Measurements from ENCODE around the gene LBR.

Gene LBR

DNA sequence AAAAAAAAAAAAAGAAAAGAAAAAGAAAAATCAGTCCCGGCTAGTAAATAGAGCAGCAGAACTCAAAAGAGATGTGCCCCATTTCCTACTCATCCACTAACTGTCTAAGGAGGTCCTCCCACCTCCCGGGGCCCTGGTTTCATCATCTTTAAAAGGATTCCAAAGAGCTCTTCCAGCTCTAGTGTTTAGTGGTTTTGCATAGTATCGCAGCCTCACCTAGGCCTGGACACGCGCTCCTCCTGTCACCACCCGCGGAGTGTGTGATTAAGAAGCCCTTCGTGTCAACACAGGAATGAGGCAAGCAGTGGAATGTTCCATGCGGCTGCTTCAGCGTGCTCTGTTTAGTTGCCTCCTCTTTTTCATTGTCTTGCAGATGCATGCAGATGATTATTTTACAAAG is 49.0 kb downstream of the LBR start:
- no peak for DNase-seq (ENCODE audit: low spot score)

DNA sequence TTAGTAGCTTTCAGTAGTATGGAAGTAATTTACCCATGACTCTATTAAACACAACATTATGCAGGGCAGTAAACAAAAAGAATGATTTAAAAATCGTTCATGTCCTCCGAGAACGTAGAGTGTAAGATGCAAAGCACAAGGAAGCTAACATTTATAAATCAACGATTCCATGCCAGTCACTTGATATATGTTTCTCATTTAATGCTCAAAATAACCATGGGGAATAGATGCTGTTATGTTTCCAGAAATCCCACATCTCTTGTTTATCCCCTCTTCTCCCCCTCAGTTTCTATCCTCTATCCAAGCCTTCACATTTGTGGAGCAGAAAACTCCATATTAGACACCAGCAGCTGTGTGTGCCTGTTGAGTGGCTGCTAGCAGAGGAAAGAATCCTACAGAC is 52.8 kb downstream of the LBR start:
- DNase-seq (ENCODE audit: low spot score): no peak

DNA sequence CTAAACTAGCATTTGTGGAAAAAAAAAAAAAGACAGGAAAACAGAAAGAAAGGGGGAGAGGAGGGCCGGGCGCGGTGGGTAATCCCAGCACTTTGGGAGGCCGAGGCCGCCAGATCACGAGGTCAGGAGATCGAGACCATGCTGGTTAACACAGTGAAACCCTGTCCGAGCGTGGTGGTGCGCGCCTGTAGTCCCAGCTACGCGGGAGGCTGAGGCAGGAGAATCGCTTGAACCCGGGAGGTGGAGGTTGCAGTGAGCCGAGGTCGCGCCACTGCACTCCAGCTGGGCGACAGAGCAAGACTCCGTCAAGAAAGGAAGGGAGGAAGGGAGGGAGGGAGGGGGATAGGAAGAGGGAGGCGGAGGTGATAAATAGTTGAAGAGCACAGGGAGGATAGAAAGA is 54.7 kb downstream of the LBR start:
- no peak for DNase-seq (ENCODE audit: low spot score)

DNA sequence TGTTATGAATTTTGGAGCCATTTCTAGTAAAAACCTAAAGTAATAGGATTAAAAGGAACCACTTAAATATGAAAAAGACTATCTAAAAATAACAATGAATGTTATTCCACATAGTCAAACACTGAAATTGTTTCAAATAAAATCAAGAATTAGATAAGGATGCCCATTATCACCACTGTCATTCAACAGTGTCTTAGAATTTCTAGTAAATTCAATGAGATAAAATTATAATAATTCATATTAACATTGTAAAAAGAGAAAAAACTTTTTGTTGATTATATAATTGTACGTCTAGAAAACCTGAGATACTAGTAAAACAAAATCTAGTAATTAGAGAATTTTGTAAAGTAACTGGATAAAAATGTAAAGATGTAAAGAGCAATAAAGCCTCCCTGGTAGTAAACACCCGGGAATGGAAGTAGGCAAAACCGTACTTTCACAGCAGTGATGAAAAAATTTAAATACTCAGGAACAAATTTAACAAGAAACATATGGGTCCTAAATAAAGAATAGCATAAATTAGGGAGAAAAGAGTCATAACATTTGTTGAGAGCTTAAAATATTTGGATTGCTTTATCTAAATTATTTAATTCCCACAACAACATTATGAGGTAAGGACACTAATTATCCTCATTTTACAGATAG is 56.4 kb downstream of the LBR start:
- no peak for DNase-seq (ENCODE audit: low spot score)

DNA sequence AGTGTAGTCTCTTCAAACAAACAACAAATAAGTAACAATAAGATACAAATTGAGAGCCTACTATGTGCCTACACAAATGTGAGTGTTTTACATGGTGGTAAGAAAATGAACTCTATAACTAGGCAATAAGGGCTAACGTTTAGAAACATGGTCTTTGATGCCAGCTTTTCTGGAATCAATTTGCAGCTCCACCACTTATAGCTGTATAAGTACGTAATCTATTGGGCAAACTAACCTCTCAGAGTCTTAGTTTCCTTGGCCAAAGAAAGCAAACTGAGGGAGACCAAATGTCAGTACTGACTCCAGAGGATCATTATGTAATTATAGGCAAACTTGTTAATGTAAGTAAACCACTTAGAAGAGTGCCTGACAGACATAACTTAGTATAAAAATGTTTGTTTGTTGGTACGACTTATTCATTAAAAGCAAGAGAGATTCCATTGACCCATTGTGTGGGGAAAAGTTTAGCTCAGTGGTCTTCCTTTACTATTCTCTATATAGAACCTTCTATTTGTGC is 59.7 kb downstream of the LBR start:
- no peak for DNase-seq (ENCODE audit: low spot score)

DNA sequence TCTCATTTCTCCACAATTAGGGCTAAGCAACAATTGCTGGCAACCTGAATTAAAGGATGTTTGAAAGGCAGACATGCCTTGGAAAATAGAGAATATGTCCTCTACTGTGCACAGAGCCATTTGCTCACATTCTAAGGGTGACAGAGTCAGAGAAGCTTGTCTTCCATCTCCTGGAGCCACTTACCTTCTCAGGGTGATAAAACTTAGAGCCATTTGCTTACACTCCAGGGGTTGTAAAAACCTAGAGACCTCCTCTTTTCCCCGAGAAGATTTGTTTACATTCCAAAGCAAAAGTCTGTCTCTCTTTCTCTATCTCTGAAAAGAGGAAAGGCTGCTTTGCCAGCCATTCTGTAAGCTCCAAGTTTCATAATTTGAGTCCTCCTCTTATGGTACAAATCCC is 61.3 kb downstream of the LBR start:
- no peak for DNase-seq (ENCODE audit: low spot score)

DNA sequence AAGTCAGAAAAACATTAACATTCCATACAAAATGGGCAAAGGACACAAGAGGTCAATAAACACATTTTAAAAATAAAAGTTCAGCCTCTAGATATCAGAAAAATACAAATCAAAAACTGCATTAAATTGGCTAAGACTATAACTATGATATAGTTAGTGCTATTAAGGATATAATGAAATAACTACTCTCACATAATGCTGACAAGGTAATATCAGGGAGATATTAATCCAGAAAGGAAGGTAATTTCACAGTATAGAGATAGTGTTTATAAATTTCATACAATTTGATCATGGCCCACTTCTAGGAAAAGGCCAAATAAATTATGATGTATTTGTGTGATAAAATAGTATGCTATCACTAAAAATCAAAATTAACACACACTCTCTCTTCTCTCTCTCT is 61.8 kb downstream of the LBR start:
- DNase-seq (ENCODE audit: low spot score): no peak

DNA sequence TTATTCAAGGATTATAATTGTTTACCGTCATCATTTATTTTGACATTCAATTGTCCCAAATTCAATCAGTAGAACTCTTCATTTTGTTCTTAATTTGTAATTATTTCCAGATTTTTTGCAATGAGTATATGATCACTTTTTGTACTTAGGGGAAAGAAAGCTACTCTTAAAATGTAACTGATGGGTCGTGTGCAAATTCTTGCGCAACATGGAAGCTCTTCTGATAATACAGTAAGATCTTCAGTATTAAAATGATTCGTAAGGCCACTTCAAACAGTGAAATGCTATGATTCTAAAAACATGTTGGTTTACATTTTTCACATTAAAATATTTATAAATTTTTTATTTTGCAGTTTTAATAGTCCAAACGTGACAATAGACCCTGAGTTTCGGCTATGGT is 63.4 kb downstream of the LBR start:
- no peak for DNase-seq (ENCODE audit: low spot score)

DNA sequence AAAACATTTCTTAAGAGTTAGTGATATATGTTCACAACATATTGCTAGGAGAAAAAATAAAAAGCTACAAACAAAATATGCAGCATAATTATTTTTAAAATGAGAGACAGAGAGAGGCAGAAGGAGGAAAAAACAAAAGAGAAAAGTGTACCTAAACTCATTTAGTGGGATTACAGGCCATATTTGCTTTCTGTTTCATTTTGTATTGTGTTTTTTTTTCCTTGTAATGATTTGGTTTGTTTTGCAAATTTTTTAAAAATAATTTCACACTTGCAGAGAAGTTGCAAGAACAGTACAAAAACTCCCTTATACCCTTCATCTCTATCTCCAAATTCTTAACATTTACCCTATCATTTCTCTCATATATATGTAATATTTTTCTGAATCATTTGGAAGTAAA is 65.0 kb downstream of the LBR start:
- DNase-seq (ENCODE audit: low spot score): no peak

DNA sequence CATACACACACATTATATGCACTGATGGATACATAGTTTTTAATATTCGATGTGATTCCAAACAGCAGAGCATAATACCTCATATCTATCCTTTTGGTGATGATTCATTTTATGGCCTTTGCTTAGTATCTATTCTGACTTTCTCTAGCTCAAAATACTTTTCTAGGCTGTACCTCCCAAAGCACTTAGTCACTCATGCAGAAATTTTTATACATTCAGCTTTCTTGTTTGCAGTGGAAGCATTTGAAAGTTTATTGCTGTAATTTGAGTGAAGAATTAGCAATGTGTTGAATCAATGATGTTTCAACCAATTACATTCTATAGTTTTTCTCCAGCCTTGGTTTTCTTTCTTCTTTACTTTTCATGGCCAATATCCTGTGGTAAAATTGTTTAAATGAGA is 66.7 kb downstream of the LBR start:
- no peak for DNase-seq (ENCODE audit: low spot score)

DNA sequence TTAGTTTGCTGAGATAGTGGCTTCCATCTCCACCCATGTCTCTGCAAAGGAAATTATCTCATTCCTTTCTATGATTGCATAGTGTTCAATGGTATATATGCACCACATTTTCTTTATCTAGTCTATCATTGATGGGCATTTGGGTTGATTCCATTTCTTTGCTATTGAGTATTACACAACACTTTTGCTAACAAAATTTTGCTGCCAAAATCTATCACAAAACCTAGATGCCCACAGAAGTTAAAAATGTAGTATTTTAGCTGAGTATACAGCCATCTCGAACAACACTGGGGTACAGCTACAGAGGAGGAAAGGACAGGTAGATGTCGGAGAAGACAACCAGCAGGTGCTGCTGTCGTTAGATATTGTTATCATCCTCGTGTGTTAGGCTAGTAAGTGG is 67.7 kb downstream of the LBR start:
- no peak for DNase-seq (ENCODE audit: low spot score)

DNA sequence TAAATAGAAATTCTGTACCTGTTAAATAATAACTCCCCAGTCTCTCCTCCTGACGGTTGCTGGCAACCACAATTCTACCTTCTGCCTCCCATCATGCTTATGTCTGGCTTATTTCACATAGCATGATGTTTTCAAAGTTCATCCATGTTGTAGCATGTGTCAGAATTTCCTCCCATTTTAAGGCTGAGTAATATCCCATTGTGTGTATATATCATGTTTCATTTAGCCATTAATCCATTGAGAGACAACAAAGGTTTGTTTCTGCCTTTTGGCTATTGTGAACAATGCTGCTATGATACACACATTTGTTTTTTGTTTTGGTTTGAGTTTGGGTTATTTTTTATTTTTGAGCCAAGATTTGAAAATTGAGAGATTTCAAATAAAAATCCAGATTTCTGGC is 72.0 kb downstream of the LBR start:
- DNase-seq (ENCODE audit: low spot score): no peak

DNA sequence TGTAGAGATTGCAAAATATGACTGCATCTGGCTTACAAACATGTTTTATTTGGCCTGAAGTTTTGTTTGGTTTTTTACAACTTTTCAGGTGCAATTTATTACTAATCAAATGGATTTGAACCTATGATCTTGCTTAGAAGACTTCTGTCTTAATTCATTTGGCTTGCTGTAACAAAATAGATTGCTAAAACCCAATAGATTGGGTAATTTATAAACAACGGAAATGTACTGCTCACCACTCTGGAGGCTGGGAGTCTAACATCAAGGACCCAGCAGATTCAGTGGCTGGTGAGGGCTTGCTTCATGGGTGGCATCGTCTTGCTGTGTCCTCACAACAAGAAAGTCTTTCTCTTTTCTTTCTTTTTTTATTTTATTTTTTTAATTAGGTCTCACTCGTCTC is 72.9 kb downstream of the LBR start:
- no peak for DNase-seq (ENCODE audit: low spot score)

Data from SK-N-DZ (cell line).